Measurements from ENCODE around the gene PTGES.
A peak's percentile ranks its signal among the peaks of the same experiment; 100 is the strongest.

The PTGES gene

DNA sequence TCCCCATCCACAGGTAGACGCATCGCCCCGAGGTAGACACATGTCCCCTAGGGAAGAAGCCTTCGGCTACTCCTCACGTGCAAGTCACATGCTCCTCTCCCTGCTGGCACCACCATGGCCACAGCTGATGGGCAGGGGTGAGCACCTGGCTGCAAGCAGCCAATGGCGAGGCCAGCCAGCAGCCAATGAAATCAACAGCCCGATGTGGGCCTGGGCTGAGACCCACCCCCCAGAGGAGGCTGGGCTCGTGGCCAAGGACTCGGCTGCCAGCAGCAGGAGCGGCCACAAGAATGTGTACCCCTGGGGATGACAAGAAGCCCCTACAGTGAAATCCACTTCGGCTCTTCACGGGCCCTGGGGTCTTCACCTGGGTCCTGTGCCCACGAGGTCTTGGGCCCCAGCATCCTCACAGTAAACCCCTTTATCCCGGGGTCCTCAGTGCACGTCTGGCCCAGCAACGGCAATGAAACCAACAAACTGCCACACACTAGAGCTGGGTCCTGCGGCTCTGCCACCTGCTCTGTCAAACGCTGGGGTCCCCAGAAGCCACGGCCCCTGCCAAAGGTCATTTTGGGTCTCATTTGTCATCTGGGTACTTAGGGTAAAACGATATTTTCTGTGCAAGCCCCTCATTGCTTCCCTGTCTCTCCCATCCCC, 22.1 kb upstream of the PTGES start:
- no peak for DNase-seq

DNA sequence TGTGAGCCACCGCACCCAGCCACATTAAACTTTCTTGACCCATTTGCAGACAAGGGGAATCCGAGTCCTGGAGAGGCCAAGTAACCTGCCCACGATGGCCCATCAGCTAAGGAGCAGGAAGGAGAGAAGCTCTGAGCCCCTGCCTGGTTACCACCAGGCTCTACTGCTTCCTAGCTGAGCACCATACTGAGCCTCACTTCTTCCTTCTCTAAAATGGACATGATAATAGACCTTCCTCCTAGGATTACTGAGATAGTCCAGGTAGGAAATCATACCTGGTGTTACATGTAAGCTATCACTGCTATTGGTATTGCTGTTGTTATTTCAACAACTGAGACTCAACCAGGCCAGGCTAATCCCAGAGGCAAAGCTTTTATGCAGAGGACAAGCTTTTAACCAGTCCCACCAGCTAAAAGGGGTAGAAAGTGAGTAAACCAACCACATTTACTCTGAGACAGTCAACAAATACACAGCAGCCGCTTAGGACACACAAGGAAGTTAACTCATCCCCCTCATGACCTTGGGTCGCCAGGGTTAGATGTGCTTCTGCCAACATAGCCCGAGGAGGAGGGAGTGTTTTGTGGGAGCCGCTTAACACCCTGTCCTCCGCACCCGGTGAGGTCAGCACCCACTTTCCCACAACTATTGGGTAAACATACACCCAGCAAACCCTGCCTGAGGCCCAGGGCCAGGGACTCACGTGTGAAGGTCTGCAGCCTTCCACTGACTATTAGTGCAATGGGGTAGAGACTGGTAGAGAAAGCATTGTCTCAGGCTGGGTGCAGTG, 20.6 kb upstream of the PTGES start:
- intact Hi-C loops (cut with DNase I; ENCODE audit: low total_unique reads) = no loop called here
- peaks cover 0 to 16% (median 12%) of the 10 kb centered on the region in 4 donors for H3K4me1 ChIP-seq
- H3K4me3 ChIP-seq = no peak overlapping the region
- H3K27ac ChIP-seq = no peak overlapping the region
- peak; percentile 53 to 69 for DNase-seq
- H3K27me3 ChIP-seq = no peaks in the 10 kb centered on the region
- no peaks in the 10 kb centered on the region for H3K36me3 ChIP-seq
- H3K9me3 ChIP-seq = no peaks in the 10 kb centered on the region
- TF ChIP-seq, protein P1, sequence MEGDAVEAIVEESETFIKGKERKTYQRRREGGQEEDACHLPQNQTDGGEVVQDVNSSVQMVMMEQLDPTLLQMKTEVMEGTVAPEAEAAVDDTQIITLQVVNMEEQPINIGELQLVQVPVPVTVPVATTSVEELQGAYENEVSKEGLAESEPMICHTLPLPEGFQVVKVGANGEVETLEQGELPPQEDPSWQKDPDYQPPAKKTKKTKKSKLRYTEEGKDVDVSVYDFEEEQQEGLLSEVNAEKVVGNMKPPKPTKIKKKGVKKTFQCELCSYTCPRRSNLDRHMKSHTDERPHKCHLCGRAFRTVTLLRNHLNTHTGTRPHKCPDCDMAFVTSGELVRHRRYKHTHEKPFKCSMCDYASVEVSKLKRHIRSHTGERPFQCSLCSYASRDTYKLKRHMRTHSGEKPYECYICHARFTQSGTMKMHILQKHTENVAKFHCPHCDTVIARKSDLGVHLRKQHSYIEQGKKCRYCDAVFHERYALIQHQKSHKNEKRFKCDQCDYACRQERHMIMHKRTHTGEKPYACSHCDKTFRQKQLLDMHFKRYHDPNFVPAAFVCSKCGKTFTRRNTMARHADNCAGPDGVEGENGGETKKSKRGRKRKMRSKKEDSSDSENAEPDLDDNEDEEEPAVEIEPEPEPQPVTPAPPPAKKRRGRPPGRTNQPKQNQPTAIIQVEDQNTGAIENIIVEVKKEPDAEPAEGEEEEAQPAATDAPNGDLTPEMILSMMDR (IDR thresholded peaks at IDR 0.05) = no peak

More for the DNA sequence above, 22.1 kb upstream of the PTGES start:
- TF ChIP-seq, protein P1 (IDR thresholded peaks at IDR 0.05) = no peak
- H3K9me3 ChIP-seq = no peaks in the 10 kb centered on the region
- H3K4me1 ChIP-seq = peaks cover 0 to 16% (median 12%) of the 10 kb centered on the region in 4 donors
- no peaks in the 10 kb centered on the region for H3K27me3 ChIP-seq
- intact Hi-C loops (cut with DNase I; ENCODE audit: low total_unique reads) = no loop called here
- H3K27ac ChIP-seq = no peak overlapping the region
- H3K36me3 ChIP-seq = no peaks in the 10 kb centered on the region
- H3K4me3 ChIP-seq = no peak overlapping the region

DNA sequence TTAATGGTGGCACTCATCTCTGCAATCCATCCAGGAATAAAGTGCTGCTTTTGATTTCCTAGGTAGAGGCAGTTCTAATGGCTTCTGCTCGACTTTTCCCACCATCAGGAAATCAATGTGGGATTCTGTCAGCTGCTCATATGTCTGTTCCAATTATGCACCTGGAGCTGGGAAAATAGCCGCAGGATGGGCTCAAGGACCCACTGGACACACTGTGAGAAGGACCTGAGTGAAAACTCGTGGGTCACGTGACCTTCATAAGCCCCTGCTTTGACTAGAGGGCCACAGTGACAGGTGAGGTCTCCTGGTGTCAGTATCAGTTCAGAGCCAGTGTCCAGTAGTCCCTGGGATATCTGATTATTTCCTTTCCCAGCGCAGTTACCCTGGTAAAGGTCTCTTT, 17.9 kb upstream of the PTGES start:
- Histone ChIP-seq H3K27ac (no peak overlapping the region), H3K4me1 (no peaks in the 10 kb centered on the region), H3K9me3 (no peaks in the 10 kb centered on the region), H3K36me3 (no peaks in the 10 kb centered on the region), H3K4me3 (no peak overlapping the region), H3K27me3 (no peaks in the 10 kb centered on the region)
- intact Hi-C loops (cut with DNase I; ENCODE audit: low total_unique reads) = no loop called here
- TF ChIP-seq, protein P1 (IDR thresholded peaks at IDR 0.05) = no peak
- no peak for DNase-seq

GRCh38 chr9:129769669-129770068, 16.8 kb upstream of the PTGES start:
- H3K4me3 ChIP-seq = no peak overlapping the region
- H3K27ac ChIP-seq = no peak overlapping the region
- TF ChIP-seq, protein P1 (IDR thresholded peaks at IDR 0.05) = no peak
- no peaks in the 10 kb centered on the region for H3K4me1 ChIP-seq
- no peaks in the 10 kb centered on the region for H3K9me3 ChIP-seq
- H3K27me3 ChIP-seq = no peaks in the 10 kb centered on the region
- DNase-seq = no peak
- H3K36me3 ChIP-seq = no peaks in the 10 kb centered on the region
- intact Hi-C loops (cut with DNase I; ENCODE audit: low total_unique reads) = no loop called here

DNA sequence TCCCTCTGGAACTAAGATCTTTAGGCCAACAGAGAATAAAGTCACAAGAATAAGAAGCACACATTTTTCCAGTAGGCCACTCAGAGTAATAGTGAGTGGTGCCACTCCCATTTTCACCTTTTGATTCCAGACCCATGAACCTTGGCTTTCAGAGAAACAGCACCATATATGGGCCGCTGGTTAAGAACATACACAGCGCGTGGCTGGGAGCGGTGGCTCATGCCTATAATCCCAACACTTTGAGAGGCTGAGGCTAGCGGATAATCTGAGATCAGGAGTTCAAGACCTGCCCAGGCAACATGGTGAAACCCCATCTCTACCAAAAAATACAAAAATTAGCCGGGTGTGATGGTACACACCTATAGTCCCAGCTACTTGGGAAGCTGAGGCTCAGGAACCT, 15.6 kb upstream of the PTGES start:
- Histone ChIP-seq H3K4me1 (no peaks in the 10 kb centered on the region), H3K9me3 (no peaks in the 10 kb centered on the region), H3K4me3 (no peak overlapping the region), H3K27ac (no peak overlapping the region), H3K36me3 (no peaks in the 10 kb centered on the region), H3K27me3 (no peaks in the 10 kb centered on the region)
- no peak for DNase-seq
- TF ChIP-seq, protein P1 (IDR thresholded peaks at IDR 0.05) = no peak
- intact Hi-C loops (cut with DNase I; ENCODE audit: low total_unique reads) = no loop called here

Data from tibial artery (tissue), 4 donors.